Frontal cortex (tissue), 4 donors: ENCODE results near the gene BZW2. TPM values are rescaled to one million over a fixed set of nuclear protein-coding genes. Genes with fewer than 3 reads are reported as not detected.

ENCODE experiments used
- DNase-seq, 2 donors: peaks; one replicate each; pipeline ENCODE4 v3.0.0; 2012; ENCODE audit warnings: low spot score in 2 of 2
- FAIRE-seq: peaks from 2 replicates; lab custom pipeline; 2012; peaks lifted over from hg19 to GRCh38; lab: Jason Lieb, UNC
- total RNA-seq: library from RNA; depleted of rRNA; stranded (reverse); fragments of >200 nt; gene quantifications from one replicate; pipeline ENCODE4 v1.2.3, GENCODE V29; 2014
- donor health status: control.
- donor health status: control.
- donor health status: control.

Gene BZW2
- total RNA-seq, 1 donor from 2014 or later, result 101 TPM

DNA sequence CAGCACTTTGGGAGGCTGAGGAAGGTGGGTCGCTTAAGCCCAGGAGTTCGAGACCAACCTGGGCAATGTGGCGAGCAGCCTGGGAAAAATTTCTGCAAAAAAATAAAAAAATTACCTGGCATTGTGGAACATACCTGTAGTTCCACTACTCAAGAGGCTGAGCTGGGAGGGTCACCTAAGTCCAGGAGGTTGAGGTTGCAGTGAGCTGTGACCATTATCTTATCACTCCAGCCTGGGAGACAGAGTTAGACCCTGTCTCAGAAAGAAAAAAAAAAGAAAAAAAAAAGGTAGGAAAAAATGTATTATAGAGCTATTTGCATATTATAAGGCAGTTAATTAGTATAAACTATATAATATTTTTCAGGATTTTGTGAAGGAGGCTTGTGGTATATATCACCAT is 96.6 kb downstream of the BZW2 start:
- FAIRE-seq (no peak), DNase-seq (no peak)

- FAIRE-seq (no peak), DNase-seq (no peak)
Observed at GRCh38 chr7:16743236-16743635, 97.3 kb downstream of the BZW2 start.

DNA sequence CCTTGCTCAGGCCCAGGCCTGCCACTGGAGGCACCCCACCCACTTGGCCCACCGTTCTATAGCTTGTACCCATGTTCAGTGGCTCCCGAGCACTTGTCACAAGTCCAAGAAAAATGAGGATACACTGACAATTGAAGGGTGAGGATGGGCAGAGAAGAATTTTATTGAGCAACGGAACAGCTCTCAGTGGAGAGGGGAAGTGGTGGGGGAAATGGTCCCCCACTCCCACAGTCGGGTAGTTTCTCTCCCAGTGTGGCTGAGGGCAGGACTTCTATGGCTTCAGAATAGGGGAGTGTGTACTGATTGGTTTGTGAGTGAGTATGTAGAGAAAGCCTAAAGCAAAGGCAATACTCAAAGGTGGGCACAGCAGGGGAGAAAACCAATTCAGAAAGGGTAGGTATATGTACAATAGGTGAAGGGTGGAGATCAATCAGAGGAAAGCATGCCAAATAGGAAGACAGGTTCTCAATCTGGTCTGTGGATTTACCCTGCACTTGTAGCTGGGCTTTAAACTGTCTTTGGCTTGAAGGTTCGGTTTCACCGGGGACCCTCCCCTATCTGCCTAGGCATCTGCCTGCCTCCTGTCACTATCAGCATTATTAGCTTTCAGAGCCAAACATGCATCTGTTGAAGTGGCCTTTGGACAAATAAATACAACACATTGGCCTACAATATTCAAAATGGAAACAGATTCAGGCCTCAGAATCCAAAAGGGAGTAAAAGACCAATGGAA is 98.7 kb downstream of the BZW2 start:
- FAIRE-seq (no peak), DNase-seq (no peak)

- no peak for DNase-seq
- no peak for FAIRE-seq
Observed at GRCh38 chr7:16745645-16746044, 99.7 kb downstream of the BZW2 start.

DNA sequence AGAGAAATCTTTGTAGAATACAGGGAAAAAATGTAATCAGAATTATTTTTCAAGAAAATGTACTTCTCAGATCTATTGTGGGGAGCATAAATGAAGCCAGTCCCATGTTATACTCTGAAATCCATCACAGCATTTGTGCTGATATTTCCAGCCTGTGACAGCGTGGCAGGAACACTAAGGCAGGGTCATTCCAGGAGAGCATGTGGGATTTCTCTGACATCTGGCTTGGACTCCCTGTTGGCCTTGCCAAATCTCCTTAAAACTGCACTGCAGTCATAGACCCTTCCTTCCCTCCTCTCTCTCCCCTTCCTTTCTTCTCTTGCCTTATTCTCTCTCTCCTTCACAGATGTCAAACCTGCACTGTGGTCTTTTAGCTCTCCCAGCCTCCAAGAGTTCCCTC is 101.1 kb downstream of the BZW2 start:
- DNase-seq (no peak), FAIRE-seq (no peak)

DNA sequence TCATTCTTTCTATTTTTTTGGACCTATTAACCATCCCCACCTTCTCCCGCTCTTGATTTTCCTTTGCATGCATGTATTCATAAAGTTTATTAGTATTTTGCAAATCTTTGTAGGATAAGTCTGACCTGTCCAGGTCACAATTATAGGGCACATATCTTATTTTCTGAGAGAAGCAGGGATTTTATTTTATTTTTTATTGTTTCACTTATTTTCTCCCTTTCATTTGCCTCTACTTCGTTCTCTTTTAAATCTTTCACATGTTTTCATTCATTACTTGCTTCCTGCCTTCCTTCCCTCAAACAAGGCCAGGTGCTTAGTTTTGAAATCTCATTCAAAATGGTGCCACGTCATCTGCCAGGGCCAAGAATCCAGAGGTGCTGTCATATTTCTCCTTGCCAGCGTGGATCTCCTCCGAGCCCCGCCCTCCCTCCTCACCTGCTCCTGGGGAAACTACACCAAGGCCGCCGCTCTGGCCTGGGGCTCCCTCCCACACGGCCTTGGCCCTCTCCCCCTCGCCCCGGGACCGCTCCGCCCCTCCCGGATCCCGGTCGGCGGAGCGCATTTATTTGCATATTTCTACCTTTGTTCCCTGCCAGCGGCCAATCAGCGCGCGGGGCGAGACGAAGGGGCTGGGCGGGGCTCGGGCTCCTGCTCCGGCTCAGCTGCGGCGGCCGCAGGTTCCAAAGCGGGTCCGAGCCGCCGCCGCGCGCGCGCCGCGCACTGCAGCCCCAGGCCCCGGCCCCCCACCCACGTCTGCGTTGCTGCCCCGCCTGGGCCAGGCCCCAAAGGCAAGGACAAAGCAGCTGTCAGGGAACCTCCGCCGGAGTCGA is 107.3 kb downstream of the BZW2 start, which contains the start of gene TSPAN13:
Gene TSPAN13, plus strand, starts transcription at position 654 of the 830 bp plus-strand sequence. CDS start 213 bp downstream, outside the sequence.
- peak; percentile 43 to 64 for DNase-seq
- no peak for FAIRE-seq

DNA sequence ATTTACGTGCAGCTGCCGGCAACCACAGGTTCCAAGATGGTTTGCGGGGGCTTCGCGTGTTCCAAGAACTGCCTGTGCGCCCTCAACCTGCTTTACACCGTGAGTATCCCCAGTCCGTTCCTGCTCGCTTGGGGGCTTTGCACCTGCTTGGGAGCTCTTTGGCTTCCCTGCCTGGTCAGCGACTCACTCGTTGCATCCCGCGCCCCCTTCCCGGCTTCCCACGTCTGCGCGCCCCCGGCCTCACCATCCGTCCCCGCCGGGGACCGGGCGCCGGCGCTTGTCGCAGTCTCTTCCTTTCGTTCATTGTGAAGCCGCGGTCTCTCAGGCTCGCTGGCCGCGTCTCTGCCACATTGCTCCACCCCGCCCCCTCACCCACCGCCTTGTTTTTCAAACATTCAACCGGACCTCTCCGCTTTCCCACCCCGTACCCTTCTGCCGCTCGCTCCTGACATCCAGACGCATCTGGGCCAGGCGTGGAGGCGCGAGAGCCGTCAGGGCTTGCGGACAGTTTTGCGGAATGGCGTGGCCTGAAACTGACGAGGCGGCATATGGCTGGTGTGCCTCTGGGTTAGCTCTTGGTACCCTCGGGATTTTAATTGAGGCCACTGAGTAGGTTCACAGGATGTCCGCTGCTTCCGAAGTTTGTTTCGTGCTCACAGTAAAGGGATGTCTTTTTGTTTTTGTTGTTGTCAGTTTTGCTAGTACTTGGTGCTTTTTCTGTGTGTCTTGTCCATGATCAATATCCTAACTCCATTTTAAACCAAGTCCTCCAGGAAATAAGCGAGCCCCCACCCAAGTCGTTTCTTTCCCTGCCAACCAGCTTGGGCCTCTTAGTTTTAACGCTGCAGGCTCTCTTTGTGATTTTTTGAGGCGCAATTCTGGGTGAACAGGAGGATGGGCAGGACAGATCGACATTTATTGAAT is 108.2 kb downstream of the BZW2 start:
- FAIRE-seq (no peak), DNase-seq (peak in 1 of 2 donors; percentile 18)

DNA sequence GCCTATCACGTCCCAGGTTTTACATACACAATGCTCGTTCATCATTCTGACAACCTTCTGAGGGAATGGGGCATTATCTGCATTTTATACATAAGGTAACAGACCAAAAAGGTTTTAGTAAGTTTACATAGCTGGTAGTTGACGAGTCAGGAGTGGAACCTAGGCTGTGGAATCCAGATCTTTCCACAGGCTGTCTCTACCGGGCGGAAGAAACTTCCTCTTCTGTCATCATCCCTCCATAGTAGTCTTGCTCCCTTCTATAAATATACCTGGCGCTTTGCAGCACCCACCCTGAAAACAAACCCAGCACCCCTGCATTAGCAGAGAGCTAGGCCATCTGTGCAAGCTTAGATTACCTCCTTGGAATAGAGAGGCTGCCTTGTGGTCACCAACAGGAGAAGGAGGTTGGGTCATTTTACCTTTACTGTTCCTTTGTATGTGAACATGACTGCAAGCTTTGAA is 108.9 kb downstream of the BZW2 start:
- DNase-seq, result no peak

DNA sequence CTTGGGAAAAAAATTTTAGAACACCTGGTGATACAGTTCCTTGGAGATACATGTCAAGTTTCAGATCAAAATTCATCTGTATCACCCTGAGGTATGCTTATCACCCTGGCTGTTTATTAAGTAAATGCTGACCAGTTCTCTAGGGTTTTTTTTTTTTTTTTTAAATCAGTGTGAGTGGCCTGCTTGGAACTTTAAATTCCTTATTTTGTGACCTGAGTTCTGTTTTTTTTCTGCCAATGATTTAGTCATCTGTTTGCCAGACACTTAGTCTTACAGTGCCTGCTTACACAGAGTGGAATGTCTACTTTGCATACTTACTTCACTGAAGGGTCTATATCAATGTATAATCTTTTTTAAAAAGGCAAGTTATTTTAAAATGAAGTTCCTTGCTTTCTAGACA is 109.4 kb downstream of the BZW2 start:
- FAIRE-seq (no peak), DNase-seq (no peak)

More for the DNA sequence above, 108.9 kb downstream of the BZW2 start:
- no peak for FAIRE-seq

Other genes with a start within 250 kb of the BZW2 start
- gene CRPPA, start 224.6 kb upstream of the BZW2 start, total RNA-seq, result 9.0 TPM
- 30.2 TPM for gene SOSTDC1, start 180.4 kb upstream of the BZW2 start, total RNA-seq
- gene LRRC72, start 119.4 kb upstream of the BZW2 start, total RNA-seq, result not detected
- 96.6 TPM for gene ANKMY2, start 427 bp upstream of the BZW2 start, total RNA-seq
- gene TSPAN13, start 107.6 kb downstream of the BZW2 start, total RNA-seq, result 148 TPM
- gene AGR2, start 158.8 kb downstream of the BZW2 start, total RNA-seq, result 1.2 TPM
- not detected for gene AGR3, start 235.8 kb downstream of the BZW2 start, total RNA-seq